Tibial artery (tissue), 4 donors: ENCODE data around the gene LLPH.

Source experiments
- DNase-seq, 2 donors: peaks; one replicate each; pipeline ENCODE4 v3.0.0-alpha.2; 2019
- H3K27ac ChIP-seq, 2 donors: fragments of 200-600 bp; sonication (generic) in 1 of 2; 1 replicate in 1 of 2; 2 replicates in 1 of 2; pipeline ENCODE4 v1.5.1; 2018 to 2019; ENCODE audit warnings: mild to moderate bottlenecking in 1 of 2
- H3K27me3 ChIP-seq, 2 donors: fragments of 200-600 bp; sonication (generic) in 1 of 2; one replicate each; pipeline versions ENCODE4 v1.5.1 to v1.6.0; 2016 to 2019
- H3K36me3 ChIP-seq, 3 donors: fragments of 200-600 bp; sonication (generic) in 2 of 3; one replicate each; pipeline ENCODE4 v1.5.1; 2016 to 2019; ENCODE audit warnings: mild to moderate bottlenecking in 2 of 3
- H3K4me1 ChIP-seq, 4 donors: fragments of 200-600 bp; sonication (generic) in 2 of 4; 1 replicate in 3 of 4; 2 replicates in 1 of 4; pipeline ENCODE4 v1.5.1; 2016 to 2019
- H3K4me3 ChIP-seq, 2 donors: fragments of 200-600 bp; sonication (generic) in 1 of 2; 1 replicate in 1 of 2; 2 replicates in 1 of 2; pipeline ENCODE4 v1.5.1; 2018 to 2019; ENCODE audit warnings: mild to moderate bottlenecking in 2 of 2
- H3K9me3 ChIP-seq, 3 donors: fragments of 200-600 bp; sonication (generic) in 1 of 3; one replicate each; pipeline ENCODE4 v1.5.1; 2016 to 2019
- CTCF ChIP-seq, 2 experiments: fragments of 200-600 bp in 1 of 2; fragments of 450-650 bp in 1 of 2; IDR thresholded peaks; one replicate each; pipeline ENCODE4 v1.5.1; 2017 to 2019; ENCODE audit warnings: antibody characterized with exemption in 2 of 2, mild to moderate bottlenecking in 1 of 2, moderate library complexity in 1 of 2
- intact Hi-C: fragments of 100-400 bp; cut with DNase I; formaldehyde crosslinking; loops from one replicate; pipeline ENCODE4 v1.15.0; 2023; ENCODE audit warnings: low total_unique reads

Gene LLPH

GRCh38 chr12:66118240-66118891, 12.2 kb downstream of the LLPH start:
- no peak overlapping the region for H3K27ac ChIP-seq
- DNase-seq = no peak
- TF ChIP-seq CTCF (IDR thresholded peaks at IDR 0.05) = no peak
- H3K9me3 ChIP-seq = no peaks in the 10 kb centered on the region
- H3K27me3 ChIP-seq = no peaks in the 10 kb centered on the region
- H3K4me1 ChIP-seq = peaks cover 0 to 18% (median 6%) of the 10 kb centered on the region in 4 donors
- no peak overlapping the region for H3K4me3 ChIP-seq
- H3K36me3 ChIP-seq = peaks cover 12 to 18% (median 13%) of the 10 kb centered on the region in 3 donors
- intact Hi-C loops = no loop called here

- no peak overlapping the region for H3K4me3 ChIP-seq
- intact Hi-C loops = no loop called here
- no peak for DNase-seq
- H3K36me3 ChIP-seq = peaks cover 2 to 8% (median 7%) of the 10 kb centered on the region in 3 donors
- no peak overlapping the region for H3K27ac ChIP-seq
- no peak for TF ChIP-seq CTCF (IDR thresholded peaks at IDR 0.05)
- peaks cover 0 to 18% (median 6%) of the 10 kb centered on the region in 4 donors for H3K4me1 ChIP-seq
- H3K27me3 ChIP-seq = no peaks in the 10 kb centered on the region
- no peaks in the 10 kb centered on the region for H3K9me3 ChIP-seq
Observed at GRCh38 chr12:66117242-66117641, 13.3 kb downstream of the LLPH start.

- intact Hi-C loops = no loop called here
- H3K27me3 ChIP-seq = no peaks in the 10 kb centered on the region
Observed at GRCh38 chr12:66115071-66115600, 15.4 kb downstream of the LLPH start.

GRCh38 chr12:66113471-66113870, 17.1 kb downstream of the LLPH start:
- Histone ChIP-seq H3K9me3 (no peaks in the 10 kb centered on the region), H3K4me3 (no peak overlapping the region), H3K36me3 (no peaks in the 10 kb centered on the region), H3K4me1 (peaks cover 0 to 2% (median 0%) of the 10 kb centered on the region in 4 donors), H3K27ac (no peak overlapping the region), H3K27me3 (no peaks in the 10 kb centered on the region)
- no peak for DNase-seq
- no peak for TF ChIP-seq CTCF (IDR thresholded peaks at IDR 0.05)
- intact Hi-C loops = no loop called here

More at GRCh38 chr12:66115071-66115600, 15.4 kb downstream of the LLPH start:
- no peak for TF ChIP-seq CTCF (IDR thresholded peaks at IDR 0.05)
- Histone ChIP-seq H3K4me3 (no peak overlapping the region), H3K4me1 (peaks cover 0 to 18% (median 6%) of the 10 kb centered on the region in 4 donors), H3K9me3 (no peaks in the 10 kb centered on the region), H3K27ac (no peak overlapping the region), H3K36me3 (no peaks in the 10 kb centered on the region)
- no peak for DNase-seq

- Histone ChIP-seq H3K4me3 (no peak overlapping the region), H3K36me3 (no peaks in the 10 kb centered on the region), H3K27me3 (no peaks in the 10 kb centered on the region), H3K9me3 (no peaks in the 10 kb centered on the region), H3K4me1 (peaks cover 0 to 3% (median 0%) of the 10 kb centered on the region in 4 donors), H3K27ac (no peak overlapping the region)
- intact Hi-C loops = no loop called here
- no peak for DNase-seq
- TF ChIP-seq CTCF (IDR thresholded peaks at IDR 0.05) = no peak
Observed at GRCh38 chr12:66111605-66112004, 18.9 kb downstream of the LLPH start.
